ENCODE data around the gene FRMD6. TPM values are rescaled to one million over a fixed set of nuclear protein-coding genes. Genes with fewer than 3 reads are reported as not detected.

FRMD6 gene
- total RNA-seq, 1 experiment from 2014 or later = 9.6 TPM

DNA sequence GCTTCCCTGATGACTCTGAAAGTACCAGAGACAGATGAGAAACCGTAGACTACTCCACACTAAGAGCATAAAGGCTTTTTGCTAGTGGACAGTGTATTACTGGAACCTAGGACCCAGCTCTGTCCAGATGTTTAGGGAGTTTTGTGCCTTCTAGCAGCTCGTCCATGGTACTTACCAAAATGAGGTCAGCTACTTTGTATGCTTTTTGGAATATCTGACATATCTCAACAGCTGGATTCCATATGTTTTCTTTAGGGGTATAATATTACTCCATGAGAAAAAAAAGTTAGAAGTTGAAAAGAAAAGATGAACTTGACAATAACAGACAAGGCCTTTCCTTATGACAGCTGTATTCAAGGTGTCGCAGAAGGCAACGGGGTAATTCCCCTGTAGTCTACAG lies 32.1 kb upstream of the FRMD6 start:
- H3K56ac ChIP-seq (ENCODE audit: insufficient read length, low read depth, low read length) = no peak overlapping the region
- no peak overlapping the region for H3K27ac ChIP-seq (ENCODE audit: insufficient read length, low read depth, low read length)
- no peak overlapping the region for H2BK15ac ChIP-seq (ENCODE audit: low read depth, low read length)
- H2BK20ac ChIP-seq (ENCODE audit: low read depth, low read length, poor library complexity, severe bottlenecking) = no peak overlapping the region
- no peaks in the 10 kb centered on the region for H3K36me3 Mint-ChIP-seq (ENCODE audit: insufficient read depth in 1 of 3, low read depth in 3 of 3)
- no peaks in the 10 kb centered on the region for H3K9me3 Mint-ChIP-seq
- H3K27me3 Mint-ChIP-seq (ENCODE audit: low read depth) = no peaks in the 10 kb centered on the region
- H3K23ac ChIP-seq (ENCODE audit: insufficient read length, low read depth, low read length) = no peak overlapping the region
- no peak overlapping the region for H3K27ac Mint-ChIP-seq
- no peaks in the 10 kb centered on the region for H4K20me1 ChIP-seq (ENCODE audit: control insufficient read depth, insufficient read depth, insufficient read length)
- no peak overlapping the region for H2BK12ac ChIP-seq (ENCODE audit: insufficient read length, low read depth, low read length)
- H3K18ac ChIP-seq (ENCODE audit: insufficient read length, low read depth, low read length) = no peak overlapping the region
- H4K91ac ChIP-seq (ENCODE audit: insufficient read length, low read depth, low read length) = no peak overlapping the region
- no peak overlapping the region for H4K8ac ChIP-seq (replicated peaks; ENCODE audit: insufficient read length, low read depth, low read length)
- DNase-seq = no peak
- no peak overlapping the region for H3K4me2 ChIP-seq (ENCODE audit: insufficient read depth, insufficient read length, low read length)
- H3K9me3 ChIP-seq (ENCODE audit: control insufficient read depth, low read depth, low read length) = no peaks in the 10 kb centered on the region
- H3T11ph ChIP-seq (ENCODE audit: low read length) = no peak overlapping the region
- no peaks in the 10 kb centered on the region for H3K27me3 ChIP-seq (ENCODE audit: insufficient read depth, low read length)
- no CpG with 5 or more reads among the region's 4 CpGs for WGBS (ENCODE audit: extremely low coverage, insufficient read length, low lambda C conversion rate)
- no peak overlapping the region for H2BK120ac ChIP-seq (ENCODE audit: low read depth, low read length, poor library complexity, severe bottlenecking)
- no peak overlapping the region for H2AK5ac ChIP-seq (ENCODE audit: insufficient read length, low read length)
- H3K4ac ChIP-seq (ENCODE audit: low read depth, low read length) = no peak overlapping the region
- no peak overlapping the region for H3K9ac ChIP-seq (ENCODE audit: extremely low read depth, insufficient read length, low read length)
- H3K4me1 ChIP-seq (ENCODE audit: insufficient read depth, low read length) = no peaks in the 10 kb centered on the region
- H2BK5ac ChIP-seq (ENCODE audit: insufficient read length, low read length) = no peak overlapping the region
- H4K5ac ChIP-seq (ENCODE audit: insufficient read length, low read depth, low read length) = no peak overlapping the region
- no peaks in the 10 kb centered on the region for H3K23me2 ChIP-seq (ENCODE audit: insufficient read length, low read depth, low read length, poor library complexity, severe bottlenecking)
- no peak overlapping the region for H3K4me3 Mint-ChIP-seq
- H3K79me1 ChIP-seq (ENCODE audit: insufficient read depth, low read depth, low read length, poor library complexity, severe bottlenecking) = no peaks in the 10 kb centered on the region
- no peak overlapping the region for H3K14ac ChIP-seq (ENCODE audit: insufficient read depth, low read length)
- H3K79me2 ChIP-seq (ENCODE audit: insufficient read depth, low read length) = no peaks in the 10 kb centered on the region
- H3K4me1 Mint-ChIP-seq = peaks cover 3 to 8% of the 10 kb centered on the region in 2 experiments
- H2AFZ ChIP-seq (ENCODE audit: low read length) = no peak overlapping the region
- TF ChIP-seq, protein P1, sequence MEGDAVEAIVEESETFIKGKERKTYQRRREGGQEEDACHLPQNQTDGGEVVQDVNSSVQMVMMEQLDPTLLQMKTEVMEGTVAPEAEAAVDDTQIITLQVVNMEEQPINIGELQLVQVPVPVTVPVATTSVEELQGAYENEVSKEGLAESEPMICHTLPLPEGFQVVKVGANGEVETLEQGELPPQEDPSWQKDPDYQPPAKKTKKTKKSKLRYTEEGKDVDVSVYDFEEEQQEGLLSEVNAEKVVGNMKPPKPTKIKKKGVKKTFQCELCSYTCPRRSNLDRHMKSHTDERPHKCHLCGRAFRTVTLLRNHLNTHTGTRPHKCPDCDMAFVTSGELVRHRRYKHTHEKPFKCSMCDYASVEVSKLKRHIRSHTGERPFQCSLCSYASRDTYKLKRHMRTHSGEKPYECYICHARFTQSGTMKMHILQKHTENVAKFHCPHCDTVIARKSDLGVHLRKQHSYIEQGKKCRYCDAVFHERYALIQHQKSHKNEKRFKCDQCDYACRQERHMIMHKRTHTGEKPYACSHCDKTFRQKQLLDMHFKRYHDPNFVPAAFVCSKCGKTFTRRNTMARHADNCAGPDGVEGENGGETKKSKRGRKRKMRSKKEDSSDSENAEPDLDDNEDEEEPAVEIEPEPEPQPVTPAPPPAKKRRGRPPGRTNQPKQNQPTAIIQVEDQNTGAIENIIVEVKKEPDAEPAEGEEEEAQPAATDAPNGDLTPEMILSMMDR (conservative IDR thresholded peaks at IDR 0.05) = no peak

All from H9 (cell line).